Pancreas (tissue), 10 donors: Measurements from ENCODE around the gene TBX4. TPM values are rescaled to one million over a fixed set of nuclear protein-coding genes. Genes with fewer than 3 reads are reported as not detected.
A peak's percentile ranks its signal among the peaks of the same experiment; 100 is the strongest.

Source experiments
- ATAC-seq, 4 donors: fragments of 200-7000 bp; cut with Tn5 transposase; one replicate each; pipeline versions ENCODE4 v1.8.0 to v1.9.1; 2020; ENCODE audit warnings: mild to moderate bottlenecking in 4 of 4, moderate library complexity in 4 of 4
- DNase-seq, 6 donors: peaks; one replicate each; pipeline ENCODE4 v3.0.0-alpha.2; 2020
- FAIRE-seq: peaks from 2 replicates; lab custom pipeline; 2012; peaks lifted over from hg19 to GRCh38; lab: Jason Lieb, UNC
- H3K27ac ChIP-seq, 4 donors: fragments of 200-600 bp; sonication (generic); 1 replicate in 3 of 4; 2 replicates in 1 of 4; pipeline versions ENCODE4 v1.5.0 to v1.8.0; 2020
- H3K27me3 ChIP-seq, 4 donors: fragments of 200-600 bp; one replicate each; pipeline ENCODE4 v1.8.0; 2021
- H3K36me3 ChIP-seq, 3 donors: fragments of 200-600 bp; sonication (generic) in 1 of 3; one replicate each; pipeline versions ENCODE4 v1.5.0 to v1.8.0; 2020 to 2021
- H3K4me1 ChIP-seq, 3 donors: fragments of 200-600 bp; one replicate each; pipeline ENCODE4 v1.8.0; 2021
- H3K4me3 ChIP-seq, 4 donors: fragments of 200-600 bp; sonication (generic) in 2 of 4; one replicate each; pipeline versions ENCODE4 v1.5.0 to v1.8.0; 2020 to 2021
- H3K9me3 ChIP-seq, 4 donors: fragments of 200-600 bp; one replicate each; pipeline ENCODE4 v1.8.0; 2021
- CTCF ChIP-seq, 4 donors: fragments of 200-600 bp; sonication (generic) in 3 of 4; IDR thresholded peaks; one replicate each; pipeline versions ENCODE4 v1.5.0 to v1.8.0; 2021; ENCODE audit warnings: antibody characterized with exemption in 4 of 4
- WGBS, 2 donors: extraction: QIAGEN DNeasy Blood & Tissue Kit; methylation state at CpG; one replicate each; pipeline ENCODE4 v1.1.7; 2013; 5-methylcytosine and 5-hydroxymethylcytosine counted together
- intact Hi-C, 3 donors: fragments of 100-400 bp; cut with DNase I; formaldehyde crosslinking; loops; one replicate each; pipeline versions ENCODE4 v1.11.1 to v1.14.2; 2022
- polyA plus RNA-seq, 2 donors: library from polyadenylated mRNA; stranded (reverse); fragments of 200-250 nt; gene quantifications; one replicate each; pipeline ENCODE4 v1.2.3, GENCODE V29; 2013
- total RNA-seq, 6 donors: library from RNA; stranded (reverse); fragmentation: NEBNext Ultra II Directional in 4 of 6; extraction: Animal tissue kit (Norgen Biotek cat#: 25700) in 4 of 6; gene quantifications; one replicate each; pipeline versions ENCODE4 v1.2.1 to v1.2.4, GENCODE V29; 2021 to 2023
- donor health status: healthy with polysubstance abuse.
- donor health status: DM: no; HTN: no; CAD: no; lungs with moderate emphysema.
- donor health status: DM: no; HTN: no; CAD: no.
- donor health status: control.
- donor health status: control.
- donor health status: Bipolar disorder and iron deficiency.
- donor health status: DM: yes; HTN: yes; CAD: no.
- donor health status: DM: no; HTN: no; CAD: no.
- donor health status: DM: no; HTN: no; CAD: no.
- donor health status: DM: yes; HTN: yes; CAD: no.

Gene TBX4
- total and polyA plus RNA-seq, 8 donors = not detected

DNA sequence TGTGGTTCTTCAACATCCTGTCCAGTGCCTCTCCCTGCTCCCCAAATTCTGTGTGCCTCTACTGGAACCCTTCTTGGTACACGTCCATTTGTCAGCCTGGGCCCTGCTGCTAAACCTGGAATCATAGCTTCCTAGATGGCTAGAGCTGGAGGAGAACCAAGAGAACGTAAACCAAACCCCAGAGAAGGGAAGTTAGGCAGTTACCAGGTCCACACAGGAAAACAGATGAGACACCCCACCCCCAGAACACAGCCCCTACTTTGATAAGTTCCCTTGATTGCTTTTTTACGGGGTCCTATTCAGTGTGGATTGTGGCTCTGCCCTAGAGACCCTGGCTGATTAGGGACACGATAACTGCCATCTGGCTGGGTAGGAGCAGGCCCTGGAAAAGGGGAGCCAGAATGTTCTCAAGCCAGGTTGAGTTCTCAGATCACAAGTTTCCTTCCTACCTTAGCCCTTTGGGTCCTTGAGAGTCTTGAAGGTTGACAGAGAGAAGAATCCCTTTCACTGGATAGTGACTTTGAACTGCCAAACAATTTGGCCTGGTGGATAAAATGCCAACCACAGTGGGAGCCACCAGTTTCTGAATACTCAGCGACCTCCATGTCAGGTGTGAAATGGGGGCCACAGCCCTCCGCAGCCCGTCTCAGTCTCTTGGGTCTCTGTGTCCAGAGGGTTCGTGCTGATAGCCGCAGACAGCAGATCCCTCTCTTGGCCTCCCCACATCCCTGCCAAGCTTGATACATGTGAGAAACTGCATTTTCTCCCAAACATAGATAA lies 7.9 kb downstream of the TBX4 start:
- FAIRE-seq (no peak), DNase-seq (peak in 1 of 6 donors; percentile 4), ATAC-seq (no peak)
- Histone ChIP-seq H3K9me3 (no peaks in the 10 kb centered on the region), H3K36me3 (no peaks in the 10 kb centered on the region), H3K27ac (no peak overlapping the region), H3K4me3 (no peak overlapping the region), H3K27me3 (peaks cover 0 to 41% (median 9%) of the 10 kb centered on the region in 4 donors), H3K4me1 (peaks cover 0 to 3% (median 0%) of the 10 kb centered on the region in 3 donors)
- intact Hi-C loops = no loop called here
- WGBS, 2 donors = 81 to 83% methylated on average over 9 of the region's 9 CpGs
- TF ChIP-seq CTCF (IDR thresholded peaks at IDR 0.05) = no peak

GRCh38 chr17:61460796-61461585 lies 8.8 kb downstream of the TBX4 start:
- WGBS, 2 donors = 27 to 30% methylated on average over 12 of the region's 12 CpGs
- peaks cover 0 to 32% (median 7%) of the 10 kb centered on the region in 4 donors for H3K27me3 ChIP-seq
- peaks cover 0 to 3% (median 0%) of the 10 kb centered on the region in 3 donors for H3K4me1 ChIP-seq
- no peak overlapping the region for H3K4me3 ChIP-seq
- FAIRE-seq (no peak), DNase-seq (peak in 1 of 6 donors; percentile 3), ATAC-seq (peak in 1 of 4 donors; percentile 28)
- no peaks in the 10 kb centered on the region for H3K36me3 ChIP-seq
- intact Hi-C loops = no loop called here
- H3K27ac ChIP-seq = no peak overlapping the region
- no peak for TF ChIP-seq CTCF (IDR thresholded peaks at IDR 0.05)
- H3K9me3 ChIP-seq = no peaks in the 10 kb centered on the region

- H3K27me3 ChIP-seq = peaks cover 0 to 26% (median 4%) of the 10 kb centered on the region in 4 donors
- intact Hi-C loops = no loop called here
- no peak for TF ChIP-seq CTCF (IDR thresholded peaks at IDR 0.05)
- ATAC-seq (peak in 1 of 4 donors; percentile 14), DNase-seq (no peak), FAIRE-seq (no peak)
- H3K4me1 ChIP-seq = peaks cover 0 to 3% (median 0%) of the 10 kb centered on the region in 3 donors
- no peaks in the 10 kb centered on the region for H3K36me3 ChIP-seq
- no peak overlapping the region for H3K27ac ChIP-seq
- WGBS, 2 donors = 9 to 14% methylated on average over 7 of the region's 7 CpGs
- H3K9me3 ChIP-seq = no peaks in the 10 kb centered on the region
- H3K4me3 ChIP-seq = peak overlapping the region in 1 of 4 donors; percentile 31
Measured at GRCh38 chr17:61461586-61461966, 9.4 kb downstream of the TBX4 start.

- Histone ChIP-seq H3K27me3 (peaks cover 0 to 21% (median 2%) of the 10 kb centered on the region in 4 donors), H3K27ac (no peak overlapping the region), H3K4me3 (peak overlapping the region in 1 of 4 donors; percentile 31), H3K36me3 (no peaks in the 10 kb centered on the region), H3K9me3 (no peaks in the 10 kb centered on the region), H3K4me1 (peaks cover 0 to 3% (median 0%) of the 10 kb centered on the region in 3 donors)
- no peak for FAIRE-seq
- ATAC-seq = peak in 3 of 4 donors; percentile 16 to 36 (median 32)
- no peak for TF ChIP-seq CTCF (IDR thresholded peaks at IDR 0.05)
- intact Hi-C loops = no loop called here
- 7% methylated on average over 47 to 55 of the region's 55 CpGs for WGBS, 2 donors
- DNase-seq = peak in 1 of 6 donors; percentile 52
Measured at GRCh38 chr17:61461967-61462718, 9.9 kb downstream of the TBX4 start.
